Osteocyte (in vitro differentiated cells): ENCODE data around the gene SLC16A10. TPM values are rescaled to one million over a fixed set of nuclear protein-coding genes. Genes with fewer than 3 reads are reported as not detected.

Experiments used
- DNase-seq: peaks from one replicate; pipeline ENCODE4 v3.0.0; 2021; ENCODE audit warnings: mixed read lengths; ENCODE audit not compliant: unreplicated experiment; ENCODE audit errors: extremely low spot score
- H3K27ac Mint-ChIP-seq: one replicate; pipeline ENCODE4 v1.8.0; 2021; ENCODE audit warnings: mild to moderate bottlenecking, mixed read lengths; ENCODE audit not compliant: unreplicated experiment
- H3K27me3 Mint-ChIP-seq: one replicate; pipeline ENCODE4 v1.8.0; 2021; ENCODE audit warnings: mixed read lengths; ENCODE audit not compliant: unreplicated experiment
- H3K36me3 Mint-ChIP-seq: one replicate; pipeline ENCODE4 v1.8.0; 2021; ENCODE audit warnings: mixed read lengths; ENCODE audit not compliant: unreplicated experiment
- H3K4me1 Mint-ChIP-seq: one replicate; pipeline ENCODE4 v1.8.0; 2021; ENCODE audit warnings: mixed read lengths; ENCODE audit not compliant: unreplicated experiment
- H3K4me3 Mint-ChIP-seq: one replicate; pipeline ENCODE4 v1.8.0; 2021; ENCODE audit warnings: mild to moderate bottlenecking, moderate library complexity, mixed read lengths; ENCODE audit not compliant: unreplicated experiment
- H3K9me3 Mint-ChIP-seq: one replicate; pipeline ENCODE4 v1.8.0; 2021; ENCODE audit warnings: mixed read lengths; ENCODE audit not compliant: unreplicated experiment
- CTCF ChIP-seq: fragments of 200-600 bp; sonication (generic); IDR thresholded peaks from 2 replicates; pipeline ENCODE4 v1.5.0; 2021; ENCODE audit warnings: antibody characterized with exemption, mild to moderate bottlenecking, moderate library complexity
- total RNA-seq: library from RNA; stranded (reverse); gene quantifications from 2 replicates; pipeline ENCODE4 v1.2.1, GENCODE V29; 2021

SLC16A10 gene
- total RNA-seq, 1 donor from 2014 or later: not detected

- Mint-ChIP-seq H3K27me3 (peaks cover 47% of the 10 kb centered on the region), H3K4me3 (no peak overlapping the region), H3K9me3 (no peaks in the 10 kb centered on the region), H3K4me1 (no peaks in the 10 kb centered on the region), H3K27ac (no peak overlapping the region), H3K36me3 (no peaks in the 10 kb centered on the region)
- DNase-seq: no peak
- no peak for TF ChIP-seq CTCF
Measured at GRCh38 chr6:111110036-111110435, 22.7 kb downstream of the SLC16A10 start.

- no peak for DNase-seq
- H3K27ac Mint-ChIP-seq: no peak overlapping the region
- H3K4me3 Mint-ChIP-seq: no peak overlapping the region
- peaks cover 28% of the 10 kb centered on the region for H3K27me3 Mint-ChIP-seq
- TF ChIP-seq CTCF: no peak
- H3K4me1 Mint-ChIP-seq: no peaks in the 10 kb centered on the region
- no peaks in the 10 kb centered on the region for H3K36me3 Mint-ChIP-seq
- H3K9me3 Mint-ChIP-seq: no peaks in the 10 kb centered on the region
Measured at GRCh38 chr6:111113336-111114086, 26.2 kb downstream of the SLC16A10 start.

DNA sequence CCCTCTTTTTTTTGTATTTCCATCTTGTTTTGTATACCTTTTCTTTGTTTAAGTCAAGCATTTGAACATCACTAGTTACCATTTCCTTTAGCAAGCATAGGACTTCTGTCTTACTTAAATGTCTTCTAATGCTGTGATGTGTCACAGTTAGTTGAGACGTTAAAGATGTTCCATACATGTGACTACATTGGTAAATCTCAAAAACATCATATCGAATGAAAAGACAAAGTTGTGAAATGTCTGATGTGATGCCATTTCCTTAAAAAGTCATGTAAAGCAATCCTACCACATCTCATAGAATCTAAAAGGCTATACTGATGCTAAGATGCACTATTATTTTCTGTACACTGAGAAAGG, 26.8 kb downstream of the SLC16A10 start:
- TF ChIP-seq CTCF: no peak
- no peaks in the 10 kb centered on the region for H3K4me1 Mint-ChIP-seq
- DNase-seq: no peak
- peaks cover 33% of the 10 kb centered on the region for H3K27me3 Mint-ChIP-seq
- H3K27ac Mint-ChIP-seq: no peak overlapping the region
- H3K36me3 Mint-ChIP-seq: no peaks in the 10 kb centered on the region
- no peak overlapping the region for H3K4me3 Mint-ChIP-seq
- H3K9me3 Mint-ChIP-seq: no peaks in the 10 kb centered on the region

DNA sequence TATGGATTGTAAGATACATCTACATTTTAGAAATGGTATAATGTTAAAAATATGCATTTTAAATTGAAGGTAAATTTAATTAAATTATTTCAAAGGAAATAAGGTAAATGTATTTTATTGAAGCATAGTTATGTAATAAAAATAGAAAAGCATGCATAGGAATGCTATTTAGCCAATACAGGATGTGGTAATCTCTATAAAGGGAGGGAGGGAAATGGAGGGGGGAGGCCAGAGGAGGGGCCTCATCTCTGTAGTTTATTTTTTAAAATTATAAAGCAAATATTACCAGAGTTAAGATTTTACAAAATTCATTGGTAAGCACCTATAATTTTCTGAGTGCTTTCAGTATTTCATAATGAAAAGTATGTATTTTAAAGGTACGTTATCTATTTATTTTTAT, 27.2 kb downstream of the SLC16A10 start:
- Mint-ChIP-seq H3K36me3 (no peaks in the 10 kb centered on the region), H3K27ac (no peak overlapping the region), H3K27me3 (peaks cover 33% of the 10 kb centered on the region), H3K9me3 (no peaks in the 10 kb centered on the region), H3K4me1 (no peaks in the 10 kb centered on the region), H3K4me3 (no peak overlapping the region)
- no peak for DNase-seq
- no peak for TF ChIP-seq CTCF

DNA sequence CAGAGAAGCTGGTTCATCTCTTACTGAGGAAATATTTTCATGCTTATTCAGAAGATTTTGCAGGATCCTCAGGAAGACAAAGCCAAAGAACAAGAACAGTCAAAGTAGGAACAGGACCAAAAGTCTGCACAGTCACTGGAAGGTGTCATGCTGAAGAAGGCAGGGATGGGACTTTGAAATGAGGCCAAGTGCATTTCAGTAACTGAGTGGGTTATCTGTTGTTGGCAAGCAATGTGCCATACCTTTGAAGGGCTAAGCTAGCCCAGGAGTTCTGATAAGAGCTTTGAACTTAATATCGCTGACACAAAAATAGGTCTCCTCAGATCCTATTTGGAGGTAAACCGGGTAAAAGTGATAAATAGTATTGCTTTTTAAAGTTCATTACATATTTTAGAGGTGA, 31.5 kb downstream of the SLC16A10 start:
- TF ChIP-seq CTCF: no peak
- no peak for DNase-seq
- Mint-ChIP-seq H3K27ac (no peak overlapping the region), H3K9me3 (no peaks in the 10 kb centered on the region), H3K4me1 (no peaks in the 10 kb centered on the region), H3K36me3 (no peaks in the 10 kb centered on the region), H3K27me3 (peaks cover 24% of the 10 kb centered on the region), H3K4me3 (no peak overlapping the region)
